GM12873 (cell line): ENCODE measurements around the gene IL1RN.

Experiments used
- CTCF ChIP-seq: IDR thresholded peaks from 2 replicates; pipeline ENCODE4 v1.5.1; 2012; ENCODE audit warnings: low read depth, mild to moderate bottlenecking, moderate library complexity, low read length, control low read depth; ENCODE audit not compliant: insufficient read depth; ENCODE audit errors: missing control alignments

Gene IL1RN

GRCh38 chr2:113156278-113157117 is 29.1 kb downstream of the IL1RN start:
- TF ChIP-seq CTCF: no peak

- TF ChIP-seq CTCF: no peak
Observed at GRCh38 chr2:113157118-113157896, 29.9 kb downstream of the IL1RN start.

GRCh38 chr2:113157897-113158753 is 30.7 kb downstream of the IL1RN start:
- TF ChIP-seq CTCF: no peak

GRCh38 chr2:113158884-113159553 is 31.6 kb downstream of the IL1RN start:
- no peak for TF ChIP-seq CTCF

GRCh38 chr2:113160248-113160647 is 32.9 kb downstream of the IL1RN start:
- TF ChIP-seq CTCF: no peak

- no peak for TF ChIP-seq CTCF
Observed at GRCh38 chr2:113160962-113161361, 33.6 kb downstream of the IL1RN start.
